Heart left ventricle (tissue), 16 donors: ENCODE data around the gene MANBA. TPM values are rescaled to one million over a fixed set of nuclear protein-coding genes. Genes with fewer than 3 reads are reported as not detected.

Experiments
- ATAC-seq, 4 donors: fragments of 200-7000 bp; cut with Tn5 transposase; one replicate each; pipeline ENCODE4 v1.9.1; 2020 to 2022; ENCODE audit warnings: moderate library complexity in 4 of 4, mild to moderate bottlenecking in 3 of 4, moderate number of reproducible peaks in 1 of 4
- DNase-seq, 5 donors: peaks; one replicate each; pipeline ENCODE4 v3.0.0-alpha.2; 2020
- H3K27ac ChIP-seq, 12 donors: fragments of 200-600 bp; sonication (generic) in 4 of 12; one replicate each; pipeline versions ENCODE4 v1.5.0 to v1.8.0; 2016 to 2022; ENCODE audit warnings: mild to moderate bottlenecking in 2 of 12
- H3K27me3 ChIP-seq, 9 donors: fragments of 200-600 bp; sonication (generic) in 2 of 9; one replicate each; pipeline versions ENCODE4 v1.5.1 to v1.8.0; 2016 to 2022; ENCODE audit warnings: mild to moderate bottlenecking in 3 of 9
- H3K36me3 ChIP-seq, 9 donors: fragments of 200-600 bp; sonication (generic) in 2 of 9; one replicate each; pipeline versions ENCODE4 v1.5.0 to v1.8.0; 2018 to 2022; ENCODE audit warnings: mild to moderate bottlenecking in 2 of 9
- H3K4me1 ChIP-seq, 12 donors: fragments of 200-600 bp; sonication (generic) in 4 of 12; one replicate each; pipeline versions ENCODE4 v1.5.0 to v1.8.0; 2016 to 2022; ENCODE audit warnings: mild to moderate bottlenecking in 3 of 12
- H3K4me3 ChIP-seq, 12 donors: fragments of 200-600 bp; sonication (generic) in 4 of 12; one replicate each; pipeline versions ENCODE4 v1.5.0 to v1.8.0; 2017 to 2022; ENCODE audit warnings: mild to moderate bottlenecking in 9 of 12, moderate library complexity in 4 of 12
- H3K9me3 ChIP-seq, 12 donors: fragments of 200-600 bp; sonication (generic) in 4 of 12; one replicate each; pipeline versions ENCODE4 v1.5.0 to v1.8.0; 2016 to 2022; ENCODE audit warnings: mild to moderate bottlenecking in 1 of 12
- CTCF ChIP-seq, 12 donors: fragments of 200-600 bp; sonication (generic) in 4 of 12; IDR thresholded peaks; one replicate each; pipeline versions ENCODE4 v1.5.0 to v1.8.0; 2018 to 2022; ENCODE audit warnings: antibody characterized with exemption in 12 of 12, mild to moderate bottlenecking in 5 of 12
- POLR2A ChIP-seq, 2 donors: fragments of 450-650 bp; IDR thresholded peaks; one replicate each; pipeline ENCODE4 v1.6.1; 2017; ENCODE audit warnings: antibody characterized with exemption in 2 of 2, mild to moderate bottlenecking in 2 of 2, moderate library complexity in 2 of 2
- WGBS, 4 donors: extraction: QIAGEN DNeasy Blood & Tissue Kit in 2 of 4; methylation state at CpG; one replicate each; pipeline versions ENCODE4 v1.1.5 to v1.1.7; 2013 to 2018; 5-methylcytosine and 5-hydroxymethylcytosine counted together
- intact Hi-C, 10 donors: fragments of 100-400 bp; cut with DNase I; formaldehyde crosslinking; loops; one replicate each; pipeline versions ENCODE4 v1.11.1 to v1.14.2; 2022
- polyA plus RNA-seq, 2 donors: library from polyadenylated mRNA; stranded (reverse); fragments of 200-250 nt; gene quantifications; one replicate each; pipeline ENCODE4 v1.2.3, GENCODE V29; 2013
- total RNA-seq, 9 donors: library from RNA; depleted of rRNA in 2 of 9; stranded (reverse); fragments of >200 nt in 2 of 9; fragmentation: NEBNext Ultra II Directional in 3 of 9; extraction: Animal tissue kit (Norgen Biotek cat#: 25700) in 3 of 9; gene quantifications; one replicate each; pipeline versions ENCODE4 v1.1.0 to v1.2.4, GENCODE V29; 2016 to 2023
- donor health status: ischemic (EF 13 %, LVEDD 7.1; RV severe dilation, severe dysfunction).
- donor health status: healthy with polysubstance abuse.
- donor health status: DM: no; HTN: yes; CAD: no.
- donor health status: DM: no; HTN: no; CAD: no.
- donor health status: ischemic (EF 25% LVEDD 6.9; RV normal size, moderate dysfunction).
- donor health status: ischemic (EF 25% LVEDD 5.7; RV mildly dilated, moderate dysfunction).
- donor health status: healthy.
- donor health status: DM: yes; HTN: yes; CAD: no.
- donor health status: ischemic (EF 35%, LVEDD 5.7; RV mildly dilated, moderate dysfunction).
- donor health status: nonischemic (EF 11% LVEDD 7.7; RV severe dilation, severe dysfunction).
- donor health status: DM: yes; HTN: yes; CAD: no.
- donor health status: PGD.
- donor health status: ischemic (EF 29% LVEDD 5.4; RV normal size, mild dysfunction).
- donor health status: nonischemic (EF 23%, LVEDD 6.1; RV moderate dilation, normal function).

Gene MANBA
- total and polyA plus RNA-seq, 11 donors = 6.2 to 44.0 (median 34.2) TPM

GRCh38 chr4:102761296-102761701 lies 531 bp upstream of the MANBA start:
- H3K4me3 ChIP-seq = peak overlapping the region; percentile 70 to 99 (median 84)
- no peaks in the 10 kb centered on the region for H3K36me3 ChIP-seq
- DNase-seq (peak in 1 of 5 donors; percentile 15), ATAC-seq (peak in 2 of 4 donors; percentile 3 to 16)
- TF ChIP-seq POLR2A (IDR thresholded peaks at IDR 0.05) = no peak
- H3K27ac ChIP-seq = peak overlapping the region in 11 of 12 donors; percentile 61 to 98 (median 82)
- 3 to 8% (median 4%) methylated on average over 15 of the region's 15 CpGs for WGBS, 4 donors
- H3K27me3 ChIP-seq = no peaks in the 10 kb centered on the region
- peaks cover 0 to 34% (median 11%) of the 10 kb centered on the region in 12 donors for H3K4me1 ChIP-seq
- intact Hi-C loops = loop anchor here in 5 of 10 donors (2.0 to 10.0 kb wide), 7 partner anchors 46 to 254 kb away; partner anchors contain the start of genes CISD2 (in 2 of the 5), UBE2D3 (in 2 of the 5) and SLC9B1 (in 1 of the 5)
- H3K9me3 ChIP-seq = no peaks in the 10 kb centered on the region

GRCh38 chr4:102759831-102760644 lies 730 bp downstream of the MANBA start:
- H3K9me3 ChIP-seq = peaks cover 0 to 2% (median 0%) of the 10 kb centered on the region in 12 donors
- intact Hi-C loops = loop anchor here in 5 of 10 donors (2.0 to 10.0 kb wide), 7 partner anchors 47 to 255 kb away; partner anchors contain the start of genes CISD2 (in 2 of the 5), UBE2D3 (in 2 of the 5) and SLC9B1 (in 1 of the 5)
- no peaks in the 10 kb centered on the region for H3K27me3 ChIP-seq
- 2 to 3% (median 3%) methylated on average over 25 of the region's 25 CpGs for WGBS, 4 donors
- no peaks in the 10 kb centered on the region for H3K36me3 ChIP-seq
- DNase-seq = peak in 2 of 5 donors; percentile 24 to 46
- H3K4me3 ChIP-seq = peak overlapping the region; percentile 70 to 99 (median 84)
- peaks cover 0 to 34% (median 11%) of the 10 kb centered on the region in 12 donors for H3K4me1 ChIP-seq
- peak overlapping the region in 11 of 12 donors; percentile 70 to 98 (median 82) for H3K27ac ChIP-seq
- ATAC-seq = peak; percentile 52 to 72 (median 64)
- TF ChIP-seq CTCF (IDR thresholded peaks at IDR 0.05) (no peak), POLR2A (IDR thresholded peaks at IDR 0.05) (no peak)

DNA sequence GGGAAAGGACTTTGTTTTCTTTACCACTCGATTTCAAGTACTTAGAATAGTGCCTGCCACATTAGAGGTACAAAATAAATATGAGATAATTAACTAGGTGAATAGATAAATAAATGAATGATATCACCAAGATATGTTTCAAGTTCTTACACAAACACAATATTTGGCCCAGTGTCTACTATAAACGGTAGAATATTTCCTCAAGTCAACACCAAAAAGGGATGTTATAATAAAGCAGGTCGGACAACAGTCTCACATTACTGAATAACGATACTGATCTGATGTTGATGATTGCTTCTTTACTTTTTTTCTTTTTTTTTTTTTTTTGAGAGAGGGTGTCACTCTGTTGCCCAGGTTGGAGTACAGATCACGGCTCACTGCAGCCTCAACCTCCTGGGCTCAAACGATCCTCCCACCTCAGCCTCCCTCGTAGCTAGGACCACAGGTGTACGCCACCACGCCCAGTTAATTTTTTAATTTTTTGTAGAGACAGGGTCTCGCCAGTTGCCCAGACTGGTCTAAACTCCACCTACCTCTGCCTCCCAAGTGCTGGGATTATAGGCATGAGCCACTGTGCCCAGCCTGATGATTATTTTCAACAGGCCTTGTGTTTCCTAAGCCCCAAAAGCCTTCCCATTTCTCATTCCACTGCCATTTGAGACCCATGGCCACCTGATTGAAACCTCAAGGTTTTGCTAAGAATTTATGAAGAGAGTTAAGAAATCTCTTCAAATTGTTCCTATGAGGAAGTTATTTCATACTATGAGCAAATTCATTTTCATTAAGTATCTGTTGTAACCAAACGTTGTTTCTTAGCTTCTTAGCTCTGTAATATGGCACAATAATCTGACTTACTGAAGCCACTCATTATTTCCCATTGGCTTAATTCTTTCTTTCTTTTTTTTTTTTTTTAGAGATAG lies 2.3 kb downstream of the MANBA start:
- Histone ChIP-seq H3K36me3 (no peaks in the 10 kb centered on the region), H3K9me3 (peaks cover 0 to 7% (median 0%) of the 10 kb centered on the region in 12 donors), H3K27ac (peak overlapping the region in 1 of 12 donors; percentile 98), H3K4me3 (peak overlapping the region in 2 of 12 donors; percentile 75 to 99), H3K27me3 (no peaks in the 10 kb centered on the region), H3K4me1 (peaks cover 0 to 34% (median 11%) of the 10 kb centered on the region in 12 donors)
- TF ChIP-seq POLR2A (IDR thresholded peaks at IDR 0.05) (no peak), CTCF (IDR thresholded peaks at IDR 0.05) (no peak)
- ATAC-seq = no peak
- 89 to 90% (median 89%) methylated on average over 11 of the region's 11 CpGs for WGBS, 4 donors
- intact Hi-C loops = no loop called here
- DNase-seq = no peak

DNA sequence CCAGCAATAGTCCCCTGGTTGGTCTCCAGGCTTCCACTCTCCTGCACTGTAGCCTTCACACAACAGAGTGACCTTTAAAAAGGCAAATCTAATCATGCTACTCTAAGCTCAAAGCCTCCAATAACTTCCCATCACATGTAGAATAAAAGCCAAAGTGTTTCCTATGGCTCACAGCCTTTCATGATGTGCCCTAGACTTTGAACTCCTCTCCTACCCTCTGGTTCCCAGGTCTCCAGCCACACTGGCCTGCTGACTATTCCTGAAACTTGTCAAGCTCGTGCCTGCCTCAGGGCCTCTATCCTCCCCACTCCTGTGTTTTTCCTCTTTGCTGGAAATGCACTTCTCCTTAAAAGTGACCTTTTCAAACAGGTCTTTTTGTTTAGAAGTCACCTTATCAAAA lies 3.1 kb downstream of the MANBA start:
- H3K4me1 ChIP-seq = peaks cover 0 to 34% (median 11%) of the 10 kb centered on the region in 12 donors
- DNase-seq (no peak), ATAC-seq (no peak)
- H3K36me3 ChIP-seq = no peaks in the 10 kb centered on the region
- H3K4me3 ChIP-seq = no peak overlapping the region
- H3K27me3 ChIP-seq = no peaks in the 10 kb centered on the region
- peaks cover 0 to 7% (median 0%) of the 10 kb centered on the region in 12 donors for H3K9me3 ChIP-seq
- intact Hi-C loops = no loop called here
- 47 to 63% (median 49%) methylated on average over 1 of the region's 1 CpG for WGBS, 4 donors
- TF ChIP-seq CTCF (IDR thresholded peaks at IDR 0.05) (no peak), POLR2A (IDR thresholded peaks at IDR 0.05) (no peak)
- peak overlapping the region in 1 of 12 donors; percentile 16 for H3K27ac ChIP-seq
